Peyer's patch (tissue), 4 donors: Measurements from ENCODE around the gene GPATCH3. TPM values are rescaled to one million over a fixed set of nuclear protein-coding genes. Genes with fewer than 3 reads are reported as not detected.
"Not testable (repeated sequence)": the region's sequence is repeated elsewhere in the genome, so short reads cannot be mapped to it uniquely, and the experiment has no call there.

Experiments used
- DNase-seq, 3 donors: peaks; one replicate each; pipeline ENCODE4 v3.0.0-alpha.2; 2017 to 2019
- H3K27ac ChIP-seq, 4 donors: fragments of 200-600 bp; sonication (generic); one replicate each; pipeline ENCODE4 v1.5.1; 2016 to 2019
- H3K27me3 ChIP-seq, 2 donors: fragments of 200-600 bp; sonication (generic); one replicate each; pipeline ENCODE4 v1.5.1; 2019
- H3K36me3 ChIP-seq, 3 donors: fragments of 200-600 bp; sonication (generic); one replicate each; pipeline ENCODE4 v1.5.1; 2016 to 2019
- H3K4me1 ChIP-seq, 4 donors: fragments of 200-600 bp; sonication (generic); one replicate each; pipeline ENCODE4 v1.5.1; 2016 to 2019
- H3K4me3 ChIP-seq, 4 donors: fragments of 200-600 bp; sonication (generic); 1 replicate in 3 of 4; 2 replicates in 1 of 4; pipeline ENCODE4 v1.5.1; 2016 to 2019; ENCODE audit warnings: mild to moderate bottlenecking in 1 of 4
- H3K9me3 ChIP-seq, 4 donors: fragments of 200-600 bp; sonication (generic); one replicate each; pipeline ENCODE4 v1.5.1; 2016 to 2019; ENCODE audit warnings: mild to moderate bottlenecking in 1 of 4
- POLR2A ChIP-seq, 2 donors: fragments of 450-650 bp; IDR thresholded peaks; one replicate each; pipeline ENCODE4 v1.5.1; 2017; ENCODE audit warnings: antibody characterized with exemption in 2 of 2, mild to moderate bottlenecking in 2 of 2, moderate library complexity in 2 of 2
- total RNA-seq, 4 donors: library from RNA; depleted of rRNA; stranded (reverse); fragments of >200 nt; gene quantifications; one replicate each; pipeline ENCODE4 v1.1.0, GENCODE V29; 2016
- TF ChIP-seq, protein P1 (sequence below), 6 experiments: fragments of 450-650 bp in 4 of 6; fragments of 200-600 bp in 2 of 6; sonication (generic) in 1 of 6; IDR thresholded peaks; one replicate each; pipeline ENCODE4 v1.5.1; 2017 to 2019; ENCODE audit warnings: antibody characterized with exemption in 6 of 6, mild to moderate bottlenecking in 3 of 6, moderate library complexity in 1 of 6

The GPATCH3 gene
- total RNA-seq, 4 donors from 2014 or later = 8.4 to 28.5 (median 14.2) TPM

- Histone ChIP-seq H3K27ac (peak overlapping the region in 3 of 4 donors; percentile 70 to 96 (median 84)), H3K36me3 (peaks cover 0 to 52% (median 0%) of the 10 kb centered on the region in 3 donors), H3K4me1 (peaks cover 0 to 24% (median 2%) of the 10 kb centered on the region in 4 donors), H3K27me3 (no peaks in the 10 kb centered on the region), H3K9me3 (no peaks in the 10 kb centered on the region), H3K4me3 (no peak overlapping the region)
- no peak for TF ChIP-seq POLR2A (IDR thresholded peaks at IDR 0.05)
- TF ChIP-seq, protein P1, sequence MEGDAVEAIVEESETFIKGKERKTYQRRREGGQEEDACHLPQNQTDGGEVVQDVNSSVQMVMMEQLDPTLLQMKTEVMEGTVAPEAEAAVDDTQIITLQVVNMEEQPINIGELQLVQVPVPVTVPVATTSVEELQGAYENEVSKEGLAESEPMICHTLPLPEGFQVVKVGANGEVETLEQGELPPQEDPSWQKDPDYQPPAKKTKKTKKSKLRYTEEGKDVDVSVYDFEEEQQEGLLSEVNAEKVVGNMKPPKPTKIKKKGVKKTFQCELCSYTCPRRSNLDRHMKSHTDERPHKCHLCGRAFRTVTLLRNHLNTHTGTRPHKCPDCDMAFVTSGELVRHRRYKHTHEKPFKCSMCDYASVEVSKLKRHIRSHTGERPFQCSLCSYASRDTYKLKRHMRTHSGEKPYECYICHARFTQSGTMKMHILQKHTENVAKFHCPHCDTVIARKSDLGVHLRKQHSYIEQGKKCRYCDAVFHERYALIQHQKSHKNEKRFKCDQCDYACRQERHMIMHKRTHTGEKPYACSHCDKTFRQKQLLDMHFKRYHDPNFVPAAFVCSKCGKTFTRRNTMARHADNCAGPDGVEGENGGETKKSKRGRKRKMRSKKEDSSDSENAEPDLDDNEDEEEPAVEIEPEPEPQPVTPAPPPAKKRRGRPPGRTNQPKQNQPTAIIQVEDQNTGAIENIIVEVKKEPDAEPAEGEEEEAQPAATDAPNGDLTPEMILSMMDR (IDR thresholded peaks at IDR 0.05) = no peak
- no peak for DNase-seq
Measured at GRCh38 chr1:26848499-26848898, 51.8 kb downstream of the GPATCH3 start.

GRCh38 chr1:26847826-26848225, 52.4 kb downstream of the GPATCH3 start:
- Histone ChIP-seq H3K27ac (peak overlapping the region in 3 of 4 donors; percentile 70 to 96 (median 84)), H3K36me3 (peaks cover 0 to 55% (median 0%) of the 10 kb centered on the region in 3 donors)
- not testable (repeated sequence) for DNase-seq

GRCh38 chr1:26844424-26845196, 55.7 kb downstream of the GPATCH3 start:
- Histone ChIP-seq H3K27ac (no peak overlapping the region), H3K4me3 (no peak overlapping the region), H3K9me3 (no peaks in the 10 kb centered on the region), H3K4me1 (peaks cover 0 to 11% (median 2%) of the 10 kb centered on the region in 4 donors), H3K36me3 (peaks cover 0 to 47% (median 0%) of the 10 kb centered on the region in 3 donors), H3K27me3 (no peaks in the 10 kb centered on the region)
- DNase-seq = no peak
- no peak for TF ChIP-seq POLR2A (IDR thresholded peaks at IDR 0.05)
- TF ChIP-seq, protein P1 (IDR thresholded peaks at IDR 0.05) = no peak

More at GRCh38 chr1:26847826-26848225, 52.4 kb downstream of the GPATCH3 start:
- H3K4me3 ChIP-seq, H3K27me3 ChIP-seq, H3K9me3 ChIP-seq: not testable (repeated sequence)
- peaks cover 0 to 24% (median 2%) of the 10 kb centered on the region in 4 donors for H3K4me1 ChIP-seq

Other genes with a start within 250 kb of the GPATCH3 start
- gene ARID1A, start 204.5 kb downstream of the GPATCH3 start, total RNA-seq = 10 to 100 TPM; 49.4 to 90.8 (median 66.8) TPM
- 10 to 100 TPM in 3 of 4 donors, 1 to 10 TPM in 1; 9.9 to 24.5 (median 18.1) TPM for gene PIGV, start 112.5 kb downstream of the GPATCH3 start, total RNA-seq
- 10 to 100 TPM; 12.4 to 40.3 (median 29.0) TPM for gene ZDHHC18, start 73.8 kb downstream of the GPATCH3 start, total RNA-seq
- gene SFN, start 37.3 kb downstream of the GPATCH3 start, total RNA-seq = 10 to 100 TPM; 19.8 to 66.6 (median 44.6) TPM
- gene GPN2, start 10.2 kb downstream of the GPATCH3 start, total RNA-seq = 10 to 100 TPM; 13.5 to 19.6 (median 17.3) TPM
- gene NR0B2, start 13.5 kb upstream of the GPATCH3 start, total RNA-seq = 10 to 100 TPM in 3 of 4 donors, not detected in 1; 16.2 to 46.4 (median 30.7) TPM
- gene NUDC, start 21.3 kb upstream of the GPATCH3 start, total RNA-seq = 10 to 100 TPM; 27.8 to 53.6 (median 31.7) TPM
- 10 to 100 TPM; 13.2 to 40.1 (median 31.8) TPM for gene KDF1, start 60.0 kb upstream of the GPATCH3 start, total RNA-seq
- 10 to 100 TPM in 1 of 4 donors, 1 to 10 TPM in 2, not detected in 1; 1.9 to 12.2 (median 3.2) TPM for gene TRNP1, start 93.2 kb upstream of the GPATCH3 start, total RNA-seq
- gene TENT5B, start 112.4 kb upstream of the GPATCH3 start, total RNA-seq = 1 to 10 TPM in 1 of 4 donors, under 1 TPM in 2, not detected in 1; 0.70 to 5.1 (median 0.80) TPM